ENCODE data around the gene UBE2E1.

UBE2E1 gene

GRCh38 chr3:23824699-23825444, 19.1 kb downstream of the UBE2E1 start:
- H3K4me3 ChIP-seq (ENCODE audit: low read depth, low read length): no peak overlapping the region
- DNase-seq (ENCODE audit: low read depth, low spot score): no peak
- in situ Hi-C loops (cut with HindIII; ENCODE audit: low sequenced_read_pairs): no loop called here
- no peak for TF ChIP-seq CTCF (IDR thresholded peaks at IDR 0.05; ENCODE audit: low read depth, low read length)

DNA sequence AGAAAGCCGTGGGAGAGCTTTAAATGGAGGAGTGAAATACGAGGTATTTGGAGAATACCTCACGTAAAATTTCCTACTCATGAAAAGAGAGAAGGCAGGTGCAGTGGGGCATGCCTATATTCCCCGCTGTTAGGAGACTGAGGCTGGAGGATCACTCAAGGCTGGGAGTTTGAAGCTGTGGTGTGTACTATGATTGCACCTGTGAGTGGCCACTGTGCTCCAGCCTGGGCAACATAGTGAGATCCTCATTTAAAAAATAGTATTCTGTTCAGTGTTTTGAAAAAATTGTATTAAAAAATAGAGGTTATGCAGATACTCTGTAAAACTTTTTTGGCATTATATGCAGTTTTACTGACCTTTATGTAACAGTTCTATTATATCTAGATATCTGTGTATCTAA, 20.0 kb downstream of the UBE2E1 start:
- DNase-seq (ENCODE audit: low read depth, low spot score): no peak
- in situ Hi-C loops (cut with HindIII; ENCODE audit: low sequenced_read_pairs): no loop called here
- no peak for TF ChIP-seq CTCF (IDR thresholded peaks at IDR 0.05; ENCODE audit: low read depth, low read length)
- H3K4me3 ChIP-seq (ENCODE audit: low read depth, low read length): no peak overlapping the region

- peak; percentile 17 for DNase-seq (ENCODE audit: low read depth, low spot score)
- TF ChIP-seq CTCF (IDR thresholded peaks at IDR 0.05; ENCODE audit: low read depth, low read length): no peak
- in situ Hi-C loops (cut with HindIII; ENCODE audit: low sequenced_read_pairs): no loop called here
- H3K4me3 ChIP-seq (ENCODE audit: low read depth, low read length): no peak overlapping the region
Measured at GRCh38 chr3:23826382-23827064, 20.8 kb downstream of the UBE2E1 start.

DNA sequence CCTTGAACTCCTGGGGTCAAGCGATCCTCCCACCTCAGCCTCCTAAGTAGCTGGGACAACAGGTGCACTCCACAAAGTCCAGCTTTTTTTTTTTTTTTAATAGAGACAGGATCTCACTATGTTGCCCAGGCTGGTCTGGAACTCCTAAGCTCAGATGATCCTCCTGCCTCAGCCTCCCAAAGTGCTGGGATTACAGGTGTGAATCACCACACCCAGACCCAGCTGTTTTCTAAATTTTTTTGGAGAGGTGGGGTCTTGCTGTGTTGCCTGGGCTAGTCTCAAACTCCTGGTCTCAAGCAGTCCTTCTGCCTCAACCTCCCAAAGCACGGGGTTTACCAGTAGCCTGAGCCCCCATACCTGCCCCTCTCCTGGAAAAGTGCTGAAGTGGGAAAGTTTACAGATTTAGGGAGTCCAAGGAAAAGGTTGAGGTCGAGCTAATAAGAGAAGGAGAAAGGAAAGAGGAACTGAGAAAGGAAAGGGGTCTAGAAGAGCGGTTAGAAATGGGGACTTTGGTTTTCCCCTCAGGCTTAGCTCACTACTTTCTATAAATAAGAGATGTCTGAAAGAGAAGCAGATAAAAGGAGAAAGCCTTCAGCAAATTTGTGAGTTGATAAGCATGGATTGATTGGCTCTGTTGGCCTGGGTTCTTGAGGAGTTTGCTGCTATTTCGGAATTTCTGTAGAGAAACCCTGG, 23.6 kb downstream of the UBE2E1 start:
- H3K4me3 ChIP-seq (ENCODE audit: low read depth, low read length): no peak overlapping the region
- no peak for TF ChIP-seq CTCF (IDR thresholded peaks at IDR 0.05; ENCODE audit: low read depth, low read length)
- in situ Hi-C loops (cut with HindIII; ENCODE audit: low sequenced_read_pairs): no loop called here

DNA sequence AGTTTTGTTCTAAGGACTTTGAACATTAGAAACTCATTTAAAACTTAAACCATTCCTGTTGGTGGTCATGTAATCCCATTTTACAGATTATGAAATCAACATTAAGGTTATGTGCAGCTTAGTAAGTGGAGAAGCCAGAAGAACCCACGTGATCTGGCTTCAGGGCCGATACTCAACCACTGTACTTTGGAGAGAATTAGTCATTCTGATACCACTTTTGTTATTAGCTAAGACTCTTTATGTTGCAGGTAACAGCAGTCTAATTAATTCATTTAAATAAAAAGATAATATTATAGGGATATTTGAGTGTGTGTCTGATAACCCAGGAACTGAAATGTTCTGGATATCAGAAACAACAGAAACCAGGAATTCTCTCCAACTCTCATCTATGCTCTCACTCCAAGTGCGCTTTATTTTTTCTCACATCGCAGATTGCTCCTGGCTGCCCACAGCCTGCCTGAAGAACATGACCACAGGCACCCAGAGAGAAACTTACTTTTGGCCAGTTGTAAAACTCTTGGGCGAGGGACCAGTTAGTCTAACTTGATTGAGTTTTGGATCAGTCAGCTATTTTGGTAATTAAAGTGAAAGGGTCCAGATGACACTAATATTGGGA, 25.2 kb downstream of the UBE2E1 start:
- no peak for TF ChIP-seq CTCF (IDR thresholded peaks at IDR 0.05; ENCODE audit: low read depth, low read length)
- no peak overlapping the region for H3K4me3 ChIP-seq (ENCODE audit: low read depth, low read length)
- in situ Hi-C loops (cut with HindIII; ENCODE audit: low sequenced_read_pairs): no loop called here
- DNase-seq (ENCODE audit: low read depth, low spot score): no peak

More for the DNA sequence above, 23.6 kb downstream of the UBE2E1 start:
- no peak for DNase-seq (ENCODE audit: low read depth, low spot score)

Measured in astrocyte of the spinal cord (primary cell).